ENCODE data around the gene FGF10. TPM values are rescaled to one million over a fixed set of nuclear protein-coding genes. Genes with fewer than 3 reads are reported as not detected.

Gene FGF10
- total RNA-seq, 2 donors from 2014 or later, result not detected

DNA sequence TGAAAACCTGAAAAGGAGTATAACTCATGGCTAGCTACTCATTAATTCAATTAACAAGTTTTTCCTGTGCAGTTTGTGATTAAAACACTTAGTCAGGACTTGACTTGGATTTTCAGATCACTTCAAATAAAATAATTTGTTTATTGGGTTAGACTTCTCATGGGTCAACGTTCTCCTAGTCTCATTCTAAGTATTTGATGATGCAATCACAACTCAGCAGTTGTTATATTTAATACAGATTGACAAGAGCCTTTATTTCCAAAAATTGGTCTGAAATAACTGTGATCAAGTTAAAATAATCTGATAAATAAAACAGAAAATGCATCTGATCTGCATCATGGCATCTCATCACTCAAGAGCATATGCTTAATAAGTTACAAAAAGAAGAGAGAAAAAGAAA lies 113.9 kb downstream of the FGF10 start:
- no peaks in the 10 kb centered on the region for H3K4me1 Mint-ChIP-seq (ENCODE audit: low read depth)
- DNase-seq (no peak), ATAC-seq (replicated peaks in 1 of 2) (no peak)
- peaks cover 2% of the 10 kb centered on the region in 2 donors for H3K9me3 Mint-ChIP-seq
- no peaks in the 10 kb centered on the region for H3K36me3 Mint-ChIP-seq (ENCODE audit: insufficient read depth in 2 of 2)
- no peak overlapping the region for H3K4me3 Mint-ChIP-seq
- no peak overlapping the region for H3K27ac Mint-ChIP-seq
- H3K27me3 Mint-ChIP-seq (ENCODE audit: low read depth), result no peaks in the 10 kb centered on the region

- no peak overlapping the region for H3K4me3 Mint-ChIP-seq
- no peaks in the 10 kb centered on the region for H3K27me3 Mint-ChIP-seq (ENCODE audit: low read depth)
Observed at GRCh38 chr5:44267909-44268308, 121.3 kb downstream of the FGF10 start.

DNA sequence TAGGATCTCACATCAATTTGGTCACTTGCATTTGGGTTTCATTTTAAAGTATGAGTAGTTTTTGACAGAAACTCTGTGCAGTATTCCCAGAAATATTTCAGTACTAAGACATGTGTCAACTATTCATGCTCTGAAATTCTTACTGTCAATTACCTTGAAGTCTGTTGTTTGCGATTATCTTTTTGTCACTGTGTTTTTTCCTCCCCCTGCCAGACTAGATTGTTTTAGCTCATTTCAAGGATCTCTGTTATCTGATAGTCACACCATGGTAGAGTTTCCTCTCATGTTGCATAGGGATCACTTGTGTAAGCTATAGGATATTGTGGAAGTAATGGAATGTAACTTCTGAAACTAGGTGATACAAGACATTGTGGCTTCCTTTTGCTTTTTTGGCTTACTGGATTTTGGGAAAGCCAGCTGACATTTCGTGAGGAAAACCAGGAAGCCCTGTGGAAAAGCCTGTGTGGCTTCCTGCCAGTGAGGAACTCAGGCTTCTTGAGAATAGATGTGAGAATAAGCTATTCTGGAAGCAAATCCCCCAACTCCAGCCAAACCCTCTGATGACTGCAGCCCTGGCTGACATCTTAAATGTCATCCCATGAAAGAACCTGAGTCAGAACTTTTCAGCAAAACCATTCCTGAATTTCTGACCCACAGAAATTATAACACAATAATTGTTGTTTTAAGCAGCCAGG lies 122.2 kb downstream of the FGF10 start:
- no peak for ATAC-seq (replicated peaks in 1 of 2)
- Mint-ChIP-seq H3K4me3 (no peak overlapping the region), H3K4me1 (ENCODE audit: low read depth) (no peaks in the 10 kb centered on the region), H3K27ac (no peak overlapping the region), H3K27me3 (ENCODE audit: low read depth) (no peaks in the 10 kb centered on the region), H3K9me3 (peaks cover 0 to 2% of the 10 kb centered on the region in 2 donors), H3K36me3 (ENCODE audit: insufficient read depth in 2 of 2) (no peaks in the 10 kb centered on the region)
- DNase-seq, result no peak

More at GRCh38 chr5:44267909-44268308, 121.3 kb downstream of the FGF10 start:
- no peak overlapping the region for H3K27ac Mint-ChIP-seq
- H3K36me3 Mint-ChIP-seq (ENCODE audit: insufficient read depth in 2 of 2), result no peaks in the 10 kb centered on the region
- DNase-seq (no peak), ATAC-seq (replicated peaks in 1 of 2) (no peak)
- no peaks in the 10 kb centered on the region for H3K4me1 Mint-ChIP-seq (ENCODE audit: low read depth)
- peaks cover 0 to 2% of the 10 kb centered on the region in 2 donors for H3K9me3 Mint-ChIP-seq

- ATAC-seq (replicated peaks in 1 of 2) (no peak), DNase-seq (no peak)
- H3K27me3 Mint-ChIP-seq (ENCODE audit: low read depth), result no peaks in the 10 kb centered on the region
- no peaks in the 10 kb centered on the region for H3K9me3 Mint-ChIP-seq
- no peaks in the 10 kb centered on the region for H3K4me1 Mint-ChIP-seq (ENCODE audit: low read depth)
- H3K27ac Mint-ChIP-seq, result no peak overlapping the region
- H3K36me3 Mint-ChIP-seq (ENCODE audit: insufficient read depth in 2 of 2), result no peaks in the 10 kb centered on the region
- H3K4me3 Mint-ChIP-seq, result no peak overlapping the region
Observed at GRCh38 chr5:44265713-44266112, 123.5 kb downstream of the FGF10 start.

DNA sequence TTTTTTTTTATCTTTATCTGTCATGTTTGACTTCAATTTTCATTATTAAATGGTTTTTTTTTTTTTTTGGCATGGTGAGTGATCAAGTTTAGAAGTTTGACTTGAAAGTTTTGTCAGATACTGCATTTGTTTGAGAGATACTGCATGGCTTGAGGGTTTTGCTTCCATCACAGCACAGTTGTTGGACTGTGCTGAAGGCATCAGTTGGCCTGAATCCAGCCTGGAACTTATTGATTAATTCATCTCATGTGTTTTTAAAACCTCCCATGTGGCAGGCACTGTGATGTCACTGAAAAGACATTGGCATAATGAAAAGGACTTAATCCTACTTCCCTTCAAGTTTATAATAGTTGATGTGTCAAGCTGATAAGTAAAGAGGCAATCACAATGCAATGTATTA lies 128.4 kb downstream of the FGF10 start:
- Mint-ChIP-seq H3K4me1 (ENCODE audit: low read depth) (no peaks in the 10 kb centered on the region), H3K36me3 (ENCODE audit: insufficient read depth in 2 of 2) (no peaks in the 10 kb centered on the region), H3K4me3 (no peak overlapping the region), H3K9me3 (no peaks in the 10 kb centered on the region), H3K27ac (no peak overlapping the region), H3K27me3 (ENCODE audit: low read depth) (no peaks in the 10 kb centered on the region)
- ATAC-seq (replicated peaks in 1 of 2) (no peak), DNase-seq (no peak)

- ATAC-seq (replicated peaks in 1 of 2), result no peak
- peaks cover 0 to 1% of the 10 kb centered on the region in 2 donors for H3K36me3 Mint-ChIP-seq (ENCODE audit: insufficient read depth in 2 of 2)
Observed at GRCh38 chr5:44257653-44258365, 131.4 kb downstream of the FGF10 start.

GRCh38 chr5:44257221-44257620 lies 132.0 kb downstream of the FGF10 start:
- Mint-ChIP-seq H3K27me3 (ENCODE audit: low read depth) (no peaks in the 10 kb centered on the region), H3K4me1 (ENCODE audit: low read depth) (no peaks in the 10 kb centered on the region), H3K27ac (no peak overlapping the region), H3K36me3 (ENCODE audit: insufficient read depth in 2 of 2) (peaks cover 0 to 1% of the 10 kb centered on the region in 2 donors), H3K9me3 (no peaks in the 10 kb centered on the region), H3K4me3 (no peak overlapping the region)
- DNase-seq (no peak), ATAC-seq (replicated peaks in 1 of 2) (no peak)

More at GRCh38 chr5:44257653-44258365, 131.4 kb downstream of the FGF10 start:
- H3K4me3 Mint-ChIP-seq, result no peak overlapping the region
- no peaks in the 10 kb centered on the region for H3K9me3 Mint-ChIP-seq
- H3K4me1 Mint-ChIP-seq (ENCODE audit: low read depth), result no peaks in the 10 kb centered on the region
- H3K27ac Mint-ChIP-seq, result no peak overlapping the region
- H3K27me3 Mint-ChIP-seq (ENCODE audit: low read depth), result no peaks in the 10 kb centered on the region
- no peak for DNase-seq

Data from activated T-cell treated with anti-CD3 and anti-CD28 coated beads, Interleukin-2, amount 50 U/mL, for 72 hours (primary cell).